Ammon's horn (tissue), 1 donor: Measurements from ENCODE around the gene EEF2K.
"Not testable (repeated sequence)": the region's sequence is repeated elsewhere in the genome, so short reads cannot be mapped to it uniquely, and the experiment has no call there.

Experiments
- DNase-seq: peaks from one replicate; pipeline ENCODE4 v3.0.0-alpha.2; 2016; ENCODE audit warnings: low spot score

The EEF2K gene

GRCh38 chr16:22213236-22213635 lies 7.2 kb downstream of the EEF2K start:
- DNase-seq = no peak

- DNase-seq = no peak
Measured at GRCh38 chr16:22213801-22214200, 7.7 kb downstream of the EEF2K start.

- DNase-seq = no peak
Measured at GRCh38 chr16:22214402-22214801, 8.3 kb downstream of the EEF2K start.

- DNase-seq = no peak
Measured at GRCh38 chr16:22214889-22215288, 8.8 kb downstream of the EEF2K start.

DNA sequence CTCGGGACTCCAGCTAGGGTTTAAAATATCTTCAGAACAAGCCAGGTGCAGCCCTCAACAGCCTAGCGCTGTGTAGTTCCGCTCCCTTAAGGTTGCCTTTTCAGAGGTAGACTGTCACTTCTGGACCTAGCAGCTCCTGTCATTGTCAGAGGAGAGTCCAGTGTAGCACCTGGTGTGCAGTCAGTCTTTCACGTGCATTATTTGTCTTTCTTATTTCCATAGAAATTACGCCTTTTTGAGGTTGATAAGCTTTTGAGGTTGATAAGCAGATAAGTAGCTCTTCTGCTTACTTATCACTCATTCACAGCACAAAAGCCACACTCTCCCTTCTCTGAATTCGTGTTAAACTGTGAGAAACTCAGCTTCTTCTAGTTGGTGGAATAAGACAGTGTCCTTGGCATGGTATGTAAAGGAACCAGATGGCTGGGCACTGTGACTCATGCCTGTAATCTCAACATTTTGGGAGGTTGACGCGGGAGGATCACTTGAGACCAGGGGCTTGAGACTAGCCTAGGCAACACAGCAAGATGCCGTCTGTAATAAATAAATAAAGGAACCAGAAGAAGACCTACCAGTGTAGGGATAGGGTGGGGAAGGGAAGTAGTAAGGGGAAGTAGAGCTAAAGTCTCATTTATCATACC lies 10.2 kb downstream of the EEF2K start:
- no peak for DNase-seq

- DNase-seq = not testable (repeated sequence)
Measured at GRCh38 chr16:22216832-22217225, 10.8 kb downstream of the EEF2K start.

DNA sequence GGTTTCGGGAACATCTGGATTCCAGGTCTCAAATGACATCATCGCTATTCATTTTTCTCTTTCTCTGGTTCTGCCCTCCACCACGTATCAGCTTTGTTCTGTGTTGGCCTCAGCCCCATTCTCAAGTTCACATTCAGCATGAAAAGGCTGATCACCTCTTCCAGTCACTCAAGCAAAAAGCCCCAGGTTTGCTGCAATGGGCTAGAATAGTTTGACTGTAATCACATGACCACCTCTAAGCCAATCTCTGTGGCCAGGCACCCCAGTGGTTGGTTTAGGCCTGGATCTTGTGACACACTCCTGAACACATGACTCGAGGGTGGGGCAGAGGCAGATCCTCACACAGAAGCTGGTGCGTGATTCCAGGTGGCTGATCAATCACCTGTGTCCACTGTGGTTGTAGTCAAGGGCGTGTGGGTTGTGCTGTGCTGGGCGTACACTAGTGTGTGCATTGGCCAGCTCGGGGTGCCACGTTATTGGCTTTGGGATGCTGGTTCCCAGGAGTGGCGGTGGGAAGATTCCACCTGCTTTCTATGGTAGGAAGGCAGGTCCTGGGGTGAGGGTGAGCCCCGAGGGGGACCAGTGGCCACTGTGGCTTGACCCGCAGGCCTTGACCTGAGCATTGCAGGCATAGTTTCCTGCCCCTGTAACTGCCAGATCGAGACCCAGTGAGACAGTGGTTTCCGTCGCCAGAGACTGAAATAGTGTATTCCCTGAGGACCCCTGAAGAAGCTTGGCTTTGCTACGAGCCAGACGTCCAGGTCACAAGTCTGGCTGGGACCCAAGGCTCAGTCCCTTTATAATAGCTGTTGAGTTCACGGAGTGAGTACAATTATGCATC lies 12.0 kb downstream of the EEF2K start:
- no peak for DNase-seq

- no peak for DNase-seq
Measured at GRCh38 chr16:22219389-22220068, 13.5 kb downstream of the EEF2K start.

DNA sequence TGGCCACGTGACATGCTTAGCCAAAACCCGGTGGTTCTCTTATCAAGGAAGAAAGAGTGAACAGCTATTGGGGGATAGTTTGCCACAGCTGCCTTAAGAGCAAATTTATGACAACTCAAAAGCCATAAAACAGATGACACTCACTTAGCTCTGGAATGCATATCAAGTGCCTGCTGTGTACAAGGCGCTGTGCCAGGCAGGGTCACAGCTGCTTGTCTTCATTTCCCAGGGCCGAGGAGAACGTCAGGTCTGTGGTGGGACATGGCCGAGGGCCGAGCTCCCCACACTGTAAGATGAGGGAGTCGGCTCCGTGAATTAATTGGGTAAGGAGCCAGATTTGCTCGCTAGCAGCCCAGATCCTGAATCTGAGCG lies 14.0 kb downstream of the EEF2K start:
- no peak for DNase-seq

- DNase-seq = peak; percentile 79
Measured at GRCh38 chr16:22220714-22221113, 14.6 kb downstream of the EEF2K start.

GRCh38 chr16:22222006-22222405 lies 15.9 kb downstream of the EEF2K start:
- DNase-seq = no peak

DNA sequence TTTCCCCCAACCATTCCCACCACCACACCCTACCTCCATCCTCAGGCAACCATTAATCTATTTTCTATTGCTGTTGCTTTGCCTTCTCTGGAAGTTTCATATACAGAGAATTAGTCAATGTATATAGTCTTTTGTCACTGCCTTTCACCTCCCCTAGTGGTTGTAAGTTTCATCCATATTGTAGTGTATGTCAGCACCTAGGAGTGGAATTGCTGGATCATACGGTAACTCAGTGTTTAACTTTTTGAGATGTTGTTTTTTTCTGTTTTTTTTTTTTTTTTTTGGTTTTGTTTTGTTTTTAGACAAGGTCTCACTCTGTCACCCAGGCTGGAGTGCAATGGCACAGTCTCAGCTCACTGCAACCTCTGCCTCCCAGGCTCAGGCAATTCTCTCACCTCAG lies 16.9 kb downstream of the EEF2K start:
- DNase-seq = no peak

DNA sequence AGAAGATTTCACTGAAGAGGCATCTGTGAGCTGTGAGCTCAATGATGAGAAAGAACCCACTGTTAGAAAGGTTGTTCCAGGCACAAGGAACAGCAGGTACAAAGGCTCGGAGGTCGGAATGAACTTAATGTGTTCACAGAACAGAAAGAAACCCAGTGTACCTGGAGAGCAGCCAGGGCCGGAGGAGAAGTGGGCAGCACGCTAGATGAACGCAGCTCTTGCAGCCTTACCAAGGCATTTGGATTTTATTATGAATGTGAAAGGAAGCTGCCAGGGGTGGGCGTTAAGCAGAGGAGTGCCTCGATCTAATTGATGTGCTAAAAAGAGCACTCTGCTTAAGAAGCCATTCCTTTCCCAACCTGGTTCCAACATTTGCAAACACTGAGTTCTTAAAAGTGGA lies 19.0 kb downstream of the EEF2K start:
- DNase-seq = peak; percentile 56

GRCh38 chr16:22229889-22230288 lies 23.8 kb downstream of the EEF2K start:
- DNase-seq = no peak

DNA sequence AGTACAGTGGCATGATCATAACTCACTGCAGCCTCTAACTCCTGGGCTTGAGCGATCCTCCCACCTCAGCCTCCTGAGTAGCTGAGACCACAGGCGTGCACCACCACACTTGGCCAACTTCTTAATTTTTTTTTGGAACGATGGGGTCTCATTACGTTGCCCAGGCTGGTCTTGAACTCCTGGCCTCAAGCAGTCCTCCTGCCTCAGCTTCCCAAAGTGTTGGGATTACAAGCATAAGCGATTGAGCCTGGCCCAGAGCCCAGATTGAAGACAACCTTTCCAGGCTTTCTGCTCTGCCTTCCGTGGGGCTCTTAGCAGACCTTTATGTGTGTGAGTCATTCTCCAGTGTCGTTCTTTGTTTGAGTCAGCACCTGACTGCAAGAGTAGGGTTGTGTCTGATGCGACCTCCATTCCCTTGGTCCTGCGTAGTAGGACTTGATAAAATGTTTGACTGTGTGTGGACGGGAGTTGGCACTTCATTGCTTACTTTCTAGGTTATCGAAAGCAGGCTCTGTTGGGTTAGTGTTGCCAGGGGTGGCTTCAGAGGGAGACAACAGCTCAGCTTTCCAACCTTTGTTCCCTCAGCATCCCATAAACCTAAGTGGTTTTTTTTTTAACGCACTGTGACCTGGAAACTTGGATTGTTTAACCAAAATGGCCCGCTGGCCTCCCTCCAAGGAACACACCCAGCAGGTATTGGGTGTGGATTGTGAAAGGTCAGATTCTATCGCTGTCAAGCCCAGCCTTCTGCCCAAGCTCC lies 26.4 kb downstream of the EEF2K start:
- DNase-seq = no peak

DNA sequence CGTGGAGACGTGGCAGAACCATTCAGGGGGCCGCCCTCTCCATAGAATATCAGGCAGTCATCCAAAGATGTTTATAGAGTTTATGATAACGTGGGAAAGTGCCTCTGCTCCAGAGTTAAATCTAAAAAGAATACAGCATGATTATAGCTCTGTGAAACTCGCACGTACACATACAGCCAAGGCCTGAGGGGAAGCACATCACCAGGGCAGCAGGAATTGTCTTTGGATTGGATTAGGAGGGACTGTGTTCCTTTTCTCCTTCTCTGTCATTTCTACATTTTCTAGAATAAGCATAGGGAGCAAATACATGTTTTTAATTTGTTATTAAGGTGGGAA lies 26.9 kb downstream of the EEF2K start:
- DNase-seq = no peak

GRCh38 chr16:22235839-22236745 lies 30.0 kb downstream of the EEF2K start:
- no peak for DNase-seq

DNA sequence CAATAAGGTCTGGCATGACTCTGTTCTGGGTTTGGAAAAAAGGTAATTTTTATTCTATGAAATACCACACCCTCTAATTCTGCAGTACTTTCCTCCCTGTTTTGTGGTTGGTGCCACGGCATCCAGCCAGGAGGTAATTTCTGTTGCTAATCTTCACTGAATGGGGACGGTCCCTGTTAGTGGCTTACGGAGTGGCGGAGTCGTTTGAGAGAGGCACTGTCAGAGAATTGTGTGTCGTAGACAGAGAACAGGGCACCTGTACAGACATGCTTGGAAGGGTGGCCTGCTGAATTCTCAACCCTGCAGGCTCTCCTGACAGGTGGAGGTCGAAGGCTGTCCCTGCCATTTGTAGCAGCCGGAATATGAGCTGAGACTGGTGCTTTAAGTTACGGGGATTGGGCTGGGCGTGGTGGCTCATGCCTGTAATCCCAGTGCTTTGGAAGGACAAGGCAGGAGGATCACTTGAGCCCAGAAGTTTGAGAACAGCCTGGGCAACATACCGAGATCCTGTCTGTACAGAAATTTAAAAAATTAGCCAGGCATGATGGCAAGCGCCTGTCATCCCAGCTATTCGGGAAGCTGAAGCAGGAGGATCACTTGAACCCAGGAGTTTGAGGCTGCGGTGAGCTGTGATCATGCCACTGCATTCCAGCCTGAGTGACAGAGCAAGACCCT lies 33.2 kb downstream of the EEF2K start:
- no peak for DNase-seq

- no peak for DNase-seq
Measured at GRCh38 chr16:22240023-22240710, 34.1 kb downstream of the EEF2K start.

DNA sequence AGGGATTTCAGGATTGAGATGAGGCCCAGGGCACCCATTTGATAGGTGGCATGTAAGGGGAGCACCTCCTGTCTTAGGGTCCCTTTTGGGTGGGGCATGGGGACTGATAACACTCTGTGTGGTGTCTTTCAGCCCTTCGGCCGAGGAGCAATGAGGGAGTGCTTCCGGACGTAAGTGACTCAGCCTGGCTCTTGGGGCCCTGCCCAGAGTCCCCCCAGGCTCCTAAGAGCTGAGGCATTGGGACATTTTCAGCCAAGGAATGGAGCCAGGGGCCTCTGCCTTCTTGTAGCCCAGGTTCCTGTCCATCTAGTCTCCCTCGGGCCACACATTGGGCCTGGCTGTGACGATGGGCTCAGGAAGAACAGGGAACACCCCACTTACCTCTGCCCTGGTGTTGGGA lies 44.4 kb downstream of the EEF2K start:
- DNase-seq = no peak
